ENCODE data around the gene MAP3K1.

DNA sequence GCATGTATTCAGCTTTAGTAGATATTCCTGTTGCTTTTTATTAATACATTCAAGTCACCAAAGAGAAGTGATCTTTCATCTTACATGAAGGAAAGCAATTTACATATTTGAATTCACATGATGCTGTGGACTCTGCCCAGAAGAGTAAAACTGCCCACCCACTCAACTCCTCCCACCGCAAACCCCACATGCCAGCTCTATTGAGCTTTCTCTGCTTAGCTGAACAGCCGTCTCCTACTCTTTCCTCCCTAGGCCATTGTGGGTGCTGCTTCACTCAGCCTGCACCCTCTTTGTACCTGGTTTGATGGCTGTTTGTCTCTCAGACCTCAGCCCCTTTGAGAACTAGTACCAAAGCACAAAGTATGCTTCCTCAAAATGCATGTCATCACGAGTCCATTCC is 48.4 kb upstream of the MAP3K1 start:
- TF ChIP-seq POLR2A (IDR thresholded peaks at IDR 0.05; ENCODE audit: low read length) (no peak), GATA1 (IDR thresholded peaks at IDR 0.05; ENCODE audit: low read depth, low read length) (no peak)
